Measurements from ENCODE around the gene RAB7A. TPM values are rescaled to one million over a fixed set of nuclear protein-coding genes. Genes with fewer than 3 reads are reported as not detected.

The RAB7A gene
- total RNA-seq, 1 experiment from 2014 or later = 155 TPM

- Histone ChIP-seq H3K23me2 (ENCODE audit: insufficient read length, low read depth, low read length, poor library complexity, severe bottlenecking) (no peaks in the 10 kb centered on the region), H2AFZ (ENCODE audit: low read length) (no peak overlapping the region), H4K91ac (ENCODE audit: insufficient read length, low read depth, low read length) (no peak overlapping the region), H2AK5ac (ENCODE audit: insufficient read length, low read length) (no peak overlapping the region), H3K14ac (ENCODE audit: insufficient read depth, low read length) (no peak overlapping the region), H3K18ac (ENCODE audit: insufficient read length, low read depth, low read length) (no peak overlapping the region), H3K9ac (ENCODE audit: extremely low read depth, insufficient read length, low read length) (no peak overlapping the region), H2BK12ac (ENCODE audit: insufficient read length, low read depth, low read length) (no peak overlapping the region), H4K20me1 (ENCODE audit: control insufficient read depth, insufficient read depth, insufficient read length) (no peaks in the 10 kb centered on the region), H2BK5ac (ENCODE audit: insufficient read length, low read length) (no peak overlapping the region), H3K4me1 (ENCODE audit: insufficient read depth, low read length) (peaks cover 7% of the 10 kb centered on the region; the same call in 1 of the 2 replicates), H3K4ac (ENCODE audit: low read depth, low read length) (no peak overlapping the region), H3K56ac (ENCODE audit: insufficient read length, low read depth, low read length) (no peak overlapping the region), H2BK20ac (ENCODE audit: low read depth, low read length, poor library complexity, severe bottlenecking) (no peak overlapping the region), H3T11ph (ENCODE audit: low read length) (no peak overlapping the region), H2BK15ac (ENCODE audit: low read depth, low read length) (no peak overlapping the region), H3K4me2 (ENCODE audit: insufficient read depth, insufficient read length, low read length) (no peak overlapping the region), H4K5ac (ENCODE audit: insufficient read length, low read depth, low read length) (no peak overlapping the region), H3K79me2 (ENCODE audit: insufficient read depth, low read length) (peaks cover 20% of the 10 kb centered on the region; the same call in 1 of the 2 replicates), H3K27me3 (ENCODE audit: insufficient read depth, low read length) (no peaks in the 10 kb centered on the region), H4K8ac (replicated peaks; ENCODE audit: insufficient read length, low read depth, low read length) (no peak overlapping the region), H3K79me1 (ENCODE audit: insufficient read depth, low read depth, low read length, poor library complexity, severe bottlenecking) (peaks cover 3% of the 10 kb centered on the region), H3K23ac (ENCODE audit: insufficient read length, low read depth, low read length) (no peak overlapping the region), H3K27ac (ENCODE audit: insufficient read length, low read depth, low read length) (no peak overlapping the region), H2BK120ac (ENCODE audit: low read depth, low read length, poor library complexity, severe bottlenecking) (no peak overlapping the region), H3K9me3 (ENCODE audit: control insufficient read depth, low read depth, low read length) (no peaks in the 10 kb centered on the region)
- H3K4me3 Mint-ChIP-seq = no peak overlapping the region
- H3K9me3 Mint-ChIP-seq = no peaks in the 10 kb centered on the region
- peaks cover 33 to 35% of the 10 kb centered on the region in 2 experiments for H3K4me1 Mint-ChIP-seq
- DNase-seq = no peak
- peak overlapping the region in 2 of 3 experiments; percentile 72 to 90; a peak in 3 of 7 replicates for H3K27ac Mint-ChIP-seq
- no peak for TF ChIP-seq CTCF (conservative IDR thresholded peaks at IDR 0.05)
- peaks cover 5 to 11% (median 9%) of the 10 kb centered on the region in 3 experiments; a peak in 4 of 7 replicates for H3K36me3 Mint-ChIP-seq (ENCODE audit: insufficient read depth in 1 of 3, low read depth in 3 of 3)
- no peaks in the 10 kb centered on the region for H3K27me3 Mint-ChIP-seq (ENCODE audit: low read depth)
- no CpG with 5 or more reads among the region's 1 CpG for WGBS (ENCODE audit: extremely low coverage, insufficient read length, low lambda C conversion rate)
These were observed 54.3 kb downstream of the RAB7A start for GRCh38 chr3:128780101-128780837.

All from H9 (cell line).